Measurements from ENCODE around the gene ATF7. TPM values are rescaled to one million over a fixed set of nuclear protein-coding genes. Genes with fewer than 3 reads are reported as not detected.

ATF7 gene
- polyA plus RNA-seq, 3 donors = 21.7 to 27.9 (median 24.4) TPM

- no peak overlapping the region for H3K9ac ChIP-seq (ENCODE audit: insufficient read depth, low read length, poor library complexity, severe bottlenecking)
- no peak overlapping the region for H3K27ac ChIP-seq (ENCODE audit: low read depth in 1 of 2, low read length in 2 of 2)
- intact Hi-C loops (cut with micrococcal nuclease) = no loop called here
- H3K4me2 ChIP-seq (replicated peaks; ENCODE audit: extremely low read depth, low read length, poor library complexity, severe bottlenecking) = no peak overlapping the region
- TF ChIP-seq CTCF (IDR thresholded peaks at IDR 0.05) = no peak
- no peaks in the 10 kb centered on the region for H3K9me3 ChIP-seq (replicated peaks in 1 of 2; ENCODE audit: control insufficient read depth in 1 of 2, insufficient read depth in 1 of 2, low read length in 2 of 2)
- no peak overlapping the region for H2AFZ ChIP-seq (ENCODE audit: insufficient read depth, low read depth, low read length, poor library complexity, severe bottlenecking)
- no CpG with 5 or more reads among the region's 1 CpG for WGBS (ENCODE audit: insufficient coverage)
- H3K36me3 ChIP-seq (replicated peaks in 1 of 2; ENCODE audit: control insufficient read depth in 1 of 2, insufficient read depth in 2 of 2, low read length in 2 of 2) = no peaks in the 10 kb centered on the region
- no peak overlapping the region for H3K4me3 ChIP-seq (replicated peaks in 1 of 3; ENCODE audit: low read depth in 2 of 3, low read length in 3 of 3)
- H3K4me1 Mint-ChIP-seq = peaks cover 6% of the 10 kb centered on the region
- peaks cover 0 to 2% (median 0%) of the 10 kb centered on the region in 3 donors for H3K27me3 Mint-ChIP-seq (ENCODE audit: low read depth in 3 of 3)
- H3K27ac Mint-ChIP-seq = peak overlapping the region in 2 of 7 donors; percentile 13 to 25
- peaks cover 5% of the 10 kb centered on the region in 2 donors for H3K4me1 ChIP-seq (ENCODE audit: control insufficient read depth in 1 of 2, insufficient read depth in 2 of 2, low read length in 2 of 2)
- H3K79me2 ChIP-seq (ENCODE audit: insufficient read depth, low read length) = no peaks in the 10 kb centered on the region
- no peaks in the 10 kb centered on the region for H3K27me3 ChIP-seq (ENCODE audit: control insufficient read depth in 2 of 2, insufficient read depth in 2 of 2, low read length in 2 of 2)
- peaks cover 0 to 8% (median 4%) of the 10 kb centered on the region in 7 donors for H3K9me3 Mint-ChIP-seq
- no peak for DNase-seq
- no peak overlapping the region for H3K4me3 Mint-ChIP-seq
- no peaks in the 10 kb centered on the region for H3K36me3 Mint-ChIP-seq
- H4K20me1 ChIP-seq (ENCODE audit: insufficient read depth, low read length) = no peaks in the 10 kb centered on the region
Observed at GRCh38 chr12:53631721-53632120, 5.5 kb upstream of the ATF7 start.

- no peak for TF ChIP-seq CTCF (IDR thresholded peaks at IDR 0.05)
- H4K20me1 ChIP-seq (ENCODE audit: insufficient read depth, low read length) = no peaks in the 10 kb centered on the region
- H3K4me1 Mint-ChIP-seq = peaks cover 34% of the 10 kb centered on the region
- H3K36me3 ChIP-seq (replicated peaks in 1 of 2; ENCODE audit: control insufficient read depth in 1 of 2, insufficient read depth in 2 of 2, low read length in 2 of 2) = no peaks in the 10 kb centered on the region
- H2AFZ ChIP-seq (ENCODE audit: insufficient read depth, low read depth, low read length, poor library complexity, severe bottlenecking) = no peak overlapping the region
- H3K9me3 Mint-ChIP-seq = peaks cover 0 to 8% (median 4%) of the 10 kb centered on the region in 7 donors
- WGBS (ENCODE audit: insufficient coverage) = 100% methylated on average over 1 of the region's 11 CpGs
- no peak overlapping the region for H3K9ac ChIP-seq (ENCODE audit: insufficient read depth, low read length, poor library complexity, severe bottlenecking)
- no peak overlapping the region for H3K4me3 ChIP-seq (replicated peaks in 1 of 3; ENCODE audit: low read depth in 2 of 3, low read length in 3 of 3)
- H3K36me3 Mint-ChIP-seq = no peaks in the 10 kb centered on the region
- H3K27ac Mint-ChIP-seq = no peak overlapping the region
- peaks cover 32 to 38% of the 10 kb centered on the region in 2 donors for H3K4me1 ChIP-seq (ENCODE audit: control insufficient read depth in 1 of 2, insufficient read depth in 2 of 2, low read length in 2 of 2)
- H3K4me3 Mint-ChIP-seq = no peak overlapping the region
- H3K9me3 ChIP-seq (replicated peaks in 1 of 2; ENCODE audit: control insufficient read depth in 1 of 2, insufficient read depth in 1 of 2, low read length in 2 of 2) = no peaks in the 10 kb centered on the region
- H3K27ac ChIP-seq (ENCODE audit: low read depth in 1 of 2, low read length in 2 of 2) = no peak overlapping the region
- DNase-seq = no peak
- H3K27me3 Mint-ChIP-seq (ENCODE audit: low read depth in 3 of 3) = peaks cover 0 to 2% (median 2%) of the 10 kb centered on the region in 3 donors
- no peak overlapping the region for H3K4me2 ChIP-seq (replicated peaks; ENCODE audit: extremely low read depth, low read length, poor library complexity, severe bottlenecking)
- no peaks in the 10 kb centered on the region for H3K27me3 ChIP-seq (ENCODE audit: control insufficient read depth in 2 of 2, insufficient read depth in 2 of 2, low read length in 2 of 2)
- intact Hi-C loops (cut with micrococcal nuclease) = loop anchor here (2.0 to 10.0 kb wide), 3 partner anchors 47 to 51 kb away; partner anchors contain the start of gene ATP5MC2 (in 1 of the 2)
- H3K79me2 ChIP-seq (ENCODE audit: insufficient read depth, low read length) = peaks cover 30% of the 10 kb centered on the region
Observed at GRCh38 chr12:53627919-53628318, 1.7 kb upstream of the ATF7 start.

Data from CD14-positive monocyte (primary cell).